ENCODE measurements around the gene CRYGB. TPM values are rescaled to one million over a fixed set of nuclear protein-coding genes. Genes with fewer than 3 reads are reported as not detected.

Gene CRYGB
- total and polyA plus RNA-seq, 2 of the 13 experiments (the other 11 are each of a cell fraction or from before 2014, with no cell fraction given): not detected

- TF ChIP-seq MAFK (conservative IDR thresholded peaks at IDR 0.05 in 1 of 2, IDR thresholded peaks at IDR 0.05 in 1 of 2; ENCODE audit: low read length in 2 of 2) (no peak), NFE2L2 (IDR thresholded peaks at IDR 0.05; ENCODE audit: low read length) (no peak), ZNF558 (CRISPR knock-in tag; IDR thresholded peaks at IDR 0.05; ENCODE audit: borderline replicate concordance) (no peak), FLYWCH1 (CRISPR knock-in tag; IDR thresholded peaks at IDR 0.05) (no peak), RFXAP (CRISPR knock-in tag; IDR thresholded peaks at IDR 0.05; ENCODE audit: borderline replicate concordance) (no peak), ZNF589 (CRISPR knock-in tag; conservative IDR thresholded peaks at IDR 0.05) (no peak), MXD4 (CRISPR knock-in tag; IDR thresholded peaks at IDR 0.05) (0 out of 2 replicates have a peak, but pooled peaks have one; percentile 37), PAXIP1 (CRISPR knock-in tag; conservative IDR thresholded peaks at IDR 0.05) (peak; percentile 76), GATAD1 (CRISPR knock-in tag; IDR thresholded peaks at IDR 0.05) (peak; percentile 24; the same call in 1 of the 2 replicates), ZNF691 (CRISPR knock-in tag; IDR thresholded peaks at IDR 0.05; ENCODE audit: borderline replicate concordance, low read depth) (no peak), ZSCAN21 (CRISPR knock-in tag; IDR thresholded peaks at IDR 0.05; ENCODE audit: borderline replicate concordance) (no peak), FOXO4 (CRISPR knock-in tag; conservative IDR thresholded peaks at IDR 0.05) (no peak), MED8 (CRISPR knock-in tag; IDR thresholded peaks at IDR 0.05; ENCODE audit: insufficient replicate concordance) (no peak), ZNF724P (CRISPR knock-in tag; IDR thresholded peaks at IDR 0.05; ENCODE audit: borderline replicate concordance) (no peak), CCDC6 (CRISPR knock-in tag; IDR thresholded peaks at IDR 0.05) (no peak), ZNF703 (CRISPR knock-in tag; IDR thresholded peaks at IDR 0.05; ENCODE audit: borderline replicate concordance) (no peak), RELA (CRISPR knock-in tag; IDR thresholded peaks at IDR 0.05) (no peak), ZNF136 (CRISPR knock-in tag; IDR thresholded peaks at IDR 0.05; ENCODE audit: low read depth) (no peak), ATAD3A (CRISPR knock-in tag; IDR thresholded peaks at IDR 0.05) (no peak), FOXK1 (CRISPR knock-in tag; IDR thresholded peaks at IDR 0.05; ENCODE audit: borderline replicate concordance, low read depth) (peak; percentile 45; the same call in 1 of the 2 replicates), SIX1 (CRISPR knock-in tag; IDR thresholded peaks at IDR 0.05; ENCODE audit: borderline replicate concordance) (no peak)
- TF ChIP-seq, protein P1, sequence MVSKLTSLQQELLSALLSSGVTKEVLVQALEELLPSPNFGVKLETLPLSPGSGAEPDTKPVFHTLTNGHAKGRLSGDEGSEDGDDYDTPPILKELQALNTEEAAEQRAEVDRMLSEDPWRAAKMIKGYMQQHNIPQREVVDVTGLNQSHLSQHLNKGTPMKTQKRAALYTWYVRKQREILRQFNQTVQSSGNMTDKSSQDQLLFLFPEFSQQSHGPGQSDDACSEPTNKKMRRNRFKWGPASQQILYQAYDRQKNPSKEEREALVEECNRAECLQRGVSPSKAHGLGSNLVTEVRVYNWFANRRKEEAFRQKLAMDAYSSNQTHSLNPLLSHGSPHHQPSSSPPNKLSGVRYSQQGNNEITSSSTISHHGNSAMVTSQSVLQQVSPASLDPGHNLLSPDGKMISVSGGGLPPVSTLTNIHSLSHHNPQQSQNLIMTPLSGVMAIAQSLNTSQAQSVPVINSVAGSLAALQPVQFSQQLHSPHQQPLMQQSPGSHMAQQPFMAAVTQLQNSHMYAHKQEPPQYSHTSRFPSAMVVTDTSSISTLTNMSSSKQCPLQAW (CRISPR knock-in tag; IDR thresholded peaks at IDR 0.05): 0 out of 2 replicates have a peak, but pooled peaks have one; percentile 32
Measured at GRCh38 chr2:208135794-208136715, 9.9 kb downstream of the CRYGB start (continued).

Measured in HepG2 (cell line).